Activated CD4-positive, alpha-beta T cell treated with anti-CD3 and anti-CD28 coated beads, Interleukin-2, amount 50 U/mL, for 4 hours (primary cell): ENCODE results near the gene EMC1.
A peak's percentile ranks its signal among the peaks of the same experiment; 100 is the strongest.
"Not testable (repeated sequence)": the region's sequence is repeated elsewhere in the genome, so short reads cannot be mapped to it uniquely, and the experiment has no call there.

Experiments used
- DNase-seq, 2 experiments: peaks; one replicate each; pipeline ENCODE4 v3.0.0-alpha.2; 2020

EMC1 gene

DNA sequence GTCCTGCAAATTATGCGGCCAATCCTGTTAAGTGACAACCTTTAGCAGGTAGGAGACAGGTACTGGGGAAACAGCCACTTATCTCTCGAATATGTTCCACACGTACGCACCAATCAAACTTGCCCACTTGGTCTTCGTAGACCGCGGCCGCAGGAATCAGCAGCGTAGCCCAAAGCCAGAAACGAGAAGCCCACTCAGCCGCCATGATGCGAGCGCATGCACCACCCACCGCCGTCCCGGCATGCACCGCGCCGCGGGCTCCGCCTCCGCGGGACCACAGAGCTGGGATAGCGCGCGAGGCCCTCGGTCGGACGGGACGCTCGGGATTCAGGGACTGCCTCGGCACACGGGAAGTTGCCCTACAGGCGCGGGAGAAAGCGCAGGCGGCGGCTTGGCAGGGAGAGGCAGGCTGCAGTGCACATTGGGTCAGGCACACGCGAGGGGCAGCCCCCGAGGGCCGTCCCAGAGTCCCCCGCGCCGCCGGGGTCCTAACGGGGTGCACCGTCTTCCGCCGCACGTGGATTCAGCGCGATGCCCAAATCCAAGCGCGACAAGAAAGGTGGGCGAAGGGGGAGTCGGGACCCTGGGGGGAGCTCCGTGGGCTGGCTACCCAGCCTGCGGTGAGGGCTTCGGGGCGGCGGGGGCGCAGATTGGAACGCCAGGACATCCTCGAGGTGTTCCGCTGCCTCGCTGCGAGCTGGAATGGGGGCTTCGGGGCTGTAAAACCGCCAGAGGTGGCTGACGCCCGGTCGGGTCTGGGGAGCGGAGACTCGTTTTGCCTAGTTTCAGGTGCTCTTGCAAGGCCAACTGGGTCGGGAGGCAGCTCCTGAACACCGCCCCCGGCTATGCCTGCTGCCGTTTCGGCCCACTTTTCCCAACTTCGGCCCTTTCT, at the start of gene EMC1, which contains the start of gene MRTO4:
EMC1 (minus strand) TSS at position 220 of the 892 bp plus-strand sequence; CDS start at position 205, 15 bp downstream.
MRTO4 (plus strand) TSS at position 501 of the 892 bp plus-strand sequence; CDS start at position 532, 31 bp downstream.
- peak; percentile 87 to 89 for DNase-seq

DNA sequence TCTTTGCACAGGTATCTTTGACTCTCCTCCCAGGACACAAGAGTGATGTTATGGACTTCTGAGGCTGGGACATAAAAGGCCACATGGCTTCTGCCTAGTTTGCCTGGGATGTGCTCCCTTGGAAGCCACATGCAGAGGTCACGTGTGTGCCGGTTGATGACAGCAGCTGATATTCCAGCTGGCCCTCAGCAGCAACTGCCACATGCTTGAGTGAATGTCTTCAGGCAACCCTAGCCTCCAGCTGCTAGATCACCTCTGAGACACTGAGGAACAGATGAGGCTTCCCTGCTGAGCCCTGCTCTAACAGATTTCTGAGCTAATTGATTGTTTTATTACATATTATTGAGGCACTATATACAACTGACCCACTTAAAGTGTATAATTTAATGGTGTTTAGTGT, 48.9 kb upstream of the EMC1 start:
- no peak for DNase-seq

DNA sequence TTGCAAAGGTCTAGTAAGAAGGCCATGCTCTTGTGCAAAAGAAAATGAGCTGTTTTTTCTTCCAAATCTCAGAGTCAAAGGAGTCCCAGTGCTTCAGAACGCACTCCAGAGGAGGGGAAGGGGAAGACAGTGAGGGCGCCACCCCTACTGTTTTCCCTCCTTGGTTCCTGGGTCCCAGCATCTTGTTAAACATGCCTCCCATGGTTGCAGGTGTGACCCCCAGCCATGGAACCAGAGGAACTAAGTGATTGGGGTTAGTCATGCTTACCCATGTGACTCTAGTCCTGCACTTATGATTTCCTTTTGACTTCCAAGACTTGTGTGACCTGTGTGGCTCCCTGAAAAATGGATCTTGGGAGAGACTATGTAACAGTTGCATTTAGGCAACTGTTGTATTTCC, 43.3 kb upstream of the EMC1 start:
- DNase-seq, result no peak

DNA sequence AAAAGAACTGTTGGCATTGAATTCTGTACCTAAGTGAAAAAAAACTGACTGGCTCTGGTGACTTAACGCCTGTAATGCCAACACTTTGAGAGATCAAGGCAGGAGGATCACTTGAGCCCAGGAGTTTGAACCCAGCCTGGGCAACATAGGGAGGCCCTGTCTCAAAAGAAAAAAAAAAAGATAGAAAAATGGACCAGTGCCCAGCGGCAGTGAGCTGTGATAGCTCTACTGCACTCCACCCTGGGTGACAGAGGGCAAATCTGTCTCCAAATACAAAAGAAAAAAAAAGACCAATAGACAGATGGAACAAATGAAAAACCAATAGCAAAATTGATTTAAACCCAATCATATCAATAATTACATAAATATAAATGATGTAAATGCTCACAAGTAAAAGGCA, 37.9 kb upstream of the EMC1 start:
- DNase-seq, result no peak

DNA sequence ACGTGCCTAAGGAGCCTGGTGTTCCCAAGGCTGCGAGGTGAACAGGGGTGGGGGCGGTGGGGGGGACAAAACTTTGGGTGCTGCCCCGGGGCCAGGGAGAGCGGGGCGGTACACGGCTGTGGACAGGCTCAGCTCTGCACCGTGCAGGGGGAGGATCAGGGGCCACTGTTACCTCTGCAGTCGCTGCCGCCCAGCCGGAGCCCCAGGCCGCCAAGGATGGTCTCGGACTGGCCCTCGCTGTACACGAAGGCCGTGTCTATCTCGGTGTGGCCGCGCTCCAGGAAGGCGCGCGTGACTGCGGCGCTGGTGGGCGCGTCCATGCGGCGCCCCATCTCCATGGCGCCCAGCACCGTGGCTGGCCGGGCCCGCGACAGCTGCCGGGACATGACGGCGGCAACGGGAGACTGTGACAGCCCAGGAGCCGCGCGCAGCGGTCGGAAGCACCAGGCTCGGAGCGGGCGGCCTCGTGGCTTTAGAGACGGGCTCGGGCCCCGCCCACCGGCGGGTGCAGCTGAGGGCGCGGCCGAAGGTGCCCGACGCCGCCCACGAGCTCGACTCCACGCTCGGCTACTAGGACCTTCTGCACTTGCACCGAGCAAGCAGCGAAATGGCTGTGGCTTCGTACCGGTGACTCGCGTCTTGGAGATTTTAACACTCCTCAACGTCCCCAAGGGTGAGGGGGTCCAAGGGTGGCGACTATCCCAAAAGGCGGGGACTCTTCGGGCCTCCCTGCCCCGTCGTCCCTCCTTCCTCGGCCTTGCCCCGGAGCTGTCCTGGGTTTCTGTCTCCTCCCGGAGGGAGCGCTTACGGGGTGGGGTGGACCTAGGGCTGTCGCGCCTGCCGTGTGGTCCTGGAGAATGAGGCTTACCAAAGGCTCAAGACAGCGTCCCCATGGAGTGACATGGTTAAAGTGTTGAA, 37.3 kb upstream of the EMC1 start, which contains the start of gene AKR7A3:
AKR7A3 (minus strand) TSS at position 447 of the 918 bp plus-strand sequence; CDS start at position 386, 61 bp downstream.
- DNase-seq, result peak; percentile 44 to 50

DNA sequence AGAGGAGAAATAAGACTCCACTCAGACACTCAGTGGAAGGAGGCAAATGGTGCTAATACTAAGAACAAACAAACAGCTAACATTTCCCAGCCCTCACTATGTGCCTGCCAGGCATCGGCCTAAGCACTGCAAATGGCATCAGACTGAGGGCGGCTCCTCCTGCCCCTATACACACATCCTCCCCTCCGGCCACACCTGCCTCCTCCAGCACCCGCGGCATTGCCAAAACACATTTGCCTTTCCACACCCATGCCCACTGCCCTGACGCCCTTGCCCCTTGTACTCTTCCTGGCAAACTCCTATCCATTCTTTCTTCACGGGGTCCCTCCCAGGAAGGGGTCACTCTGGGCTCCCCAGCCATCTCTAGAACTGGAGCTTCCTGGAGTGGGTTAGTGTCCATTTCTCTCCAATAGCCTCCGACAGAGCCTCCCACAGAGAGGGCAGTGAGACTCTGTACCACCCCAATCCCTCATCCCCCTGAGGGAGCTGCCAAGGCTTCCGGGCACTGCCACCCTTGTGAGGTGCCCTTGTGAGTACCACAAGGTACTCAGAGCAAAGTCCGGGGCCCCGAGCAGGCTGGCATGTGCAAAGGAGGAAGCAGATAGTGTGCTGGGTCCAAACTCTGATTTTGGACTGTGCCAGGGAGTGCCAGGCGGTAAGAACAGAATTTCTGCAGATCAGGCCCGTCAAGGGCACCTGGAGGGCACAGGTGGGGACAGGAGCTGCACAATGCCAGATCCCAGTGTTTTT, 36.3 kb upstream of the EMC1 start:
- no peak for DNase-seq

DNA sequence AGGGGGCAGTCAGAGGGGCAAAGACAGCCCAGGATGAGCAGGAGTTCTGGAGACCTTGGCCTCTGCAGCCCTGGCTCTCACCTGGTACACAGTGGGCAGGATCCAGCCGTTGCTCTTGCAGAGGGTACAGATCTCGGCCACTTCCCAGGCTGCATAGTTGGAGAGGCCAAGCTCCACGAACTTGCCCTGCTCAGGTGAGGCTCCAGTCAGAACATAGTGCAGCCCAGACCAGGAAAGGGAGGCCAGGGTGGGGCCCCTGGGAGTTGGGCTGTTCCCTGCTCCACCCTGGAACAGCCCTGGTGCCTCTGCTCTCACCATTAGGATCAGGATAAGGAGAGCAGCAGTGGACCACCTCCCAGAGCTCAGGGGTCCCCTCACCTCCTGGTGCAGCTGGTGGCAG, 34.5 kb upstream of the EMC1 start:
- not testable (repeated sequence) for DNase-seq

DNA sequence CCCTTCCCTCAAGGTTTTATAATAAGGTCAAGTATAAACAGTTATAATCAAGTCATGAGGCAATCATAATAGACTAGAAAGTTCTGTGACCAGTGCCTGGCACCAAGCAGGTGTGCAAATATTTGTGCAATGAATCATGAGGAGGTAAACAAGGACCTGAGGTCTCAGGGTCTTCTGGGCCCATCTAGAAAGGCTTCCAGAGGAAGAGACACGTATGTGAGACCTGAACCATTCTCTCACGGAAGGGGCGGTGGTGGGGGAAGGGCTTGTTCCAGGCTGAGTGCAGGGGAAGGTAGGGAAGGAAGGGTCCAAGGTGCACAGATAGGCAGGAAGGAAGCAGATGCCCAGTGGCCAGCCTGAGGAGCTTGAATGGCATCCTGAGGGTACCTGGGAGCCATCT, 34.0 kb upstream of the EMC1 start:
- DNase-seq, result not testable (repeated sequence)

DNA sequence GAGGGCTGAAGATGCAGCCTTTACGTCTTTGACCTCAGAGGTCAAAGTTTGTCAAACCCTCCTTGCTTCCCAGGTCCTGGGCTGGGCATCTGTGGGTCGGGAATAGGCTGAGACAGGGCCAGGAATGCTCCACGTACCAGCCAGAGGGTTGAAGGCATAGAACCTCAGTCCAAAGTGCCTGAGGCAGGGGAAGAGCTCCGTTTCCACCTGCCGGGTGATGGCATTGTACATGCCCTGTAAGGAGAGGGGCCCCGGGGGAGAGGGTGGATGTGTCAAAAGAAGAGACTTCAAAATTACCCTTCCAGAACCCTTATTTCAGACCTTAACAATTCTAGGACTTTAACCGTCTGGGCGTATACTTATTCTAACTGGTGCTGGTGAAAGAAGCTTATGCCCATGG, 33.6 kb upstream of the EMC1 start:
- DNase-seq, result no peak

DNA sequence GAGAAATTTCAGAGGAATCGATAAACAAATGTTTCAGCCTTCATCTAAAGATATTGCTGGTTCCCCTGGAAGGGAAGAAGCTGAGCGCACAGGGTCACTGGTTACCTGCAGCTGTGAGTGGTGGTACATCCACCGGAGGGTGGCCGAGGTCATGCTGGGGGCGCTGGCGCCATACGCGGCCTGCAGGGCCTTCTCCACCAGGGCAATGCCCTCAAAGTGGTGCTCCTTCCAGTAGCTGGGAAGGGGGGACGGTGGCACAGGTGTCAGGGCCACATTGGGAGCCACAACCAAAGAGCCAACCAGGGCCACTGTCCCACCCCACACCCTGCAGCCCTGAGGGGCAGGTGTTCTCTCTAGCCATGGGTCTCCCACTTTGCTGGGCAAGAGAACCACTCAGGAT, 32.6 kb upstream of the EMC1 start:
- no peak for DNase-seq

DNA sequence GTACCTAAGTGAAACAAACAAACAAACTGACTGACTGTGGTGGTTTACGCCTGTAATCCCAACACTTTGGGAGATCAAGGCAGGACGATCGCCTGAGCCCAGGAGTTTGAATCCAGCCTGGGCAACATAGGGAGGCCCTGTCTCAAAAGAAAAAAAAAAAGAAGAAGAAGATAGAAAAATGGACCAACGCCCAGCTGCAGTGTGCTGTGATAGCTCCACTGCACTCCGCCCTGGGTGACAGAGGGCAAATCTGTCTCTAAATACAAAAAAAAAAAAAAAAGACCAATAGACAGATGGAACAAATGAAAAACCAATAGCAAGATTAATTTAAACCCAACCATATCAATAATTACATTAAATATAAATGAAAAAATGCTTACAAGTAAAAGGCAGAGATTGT, 23.3 kb upstream of the EMC1 start:
- DNase-seq, result no peak

DNA sequence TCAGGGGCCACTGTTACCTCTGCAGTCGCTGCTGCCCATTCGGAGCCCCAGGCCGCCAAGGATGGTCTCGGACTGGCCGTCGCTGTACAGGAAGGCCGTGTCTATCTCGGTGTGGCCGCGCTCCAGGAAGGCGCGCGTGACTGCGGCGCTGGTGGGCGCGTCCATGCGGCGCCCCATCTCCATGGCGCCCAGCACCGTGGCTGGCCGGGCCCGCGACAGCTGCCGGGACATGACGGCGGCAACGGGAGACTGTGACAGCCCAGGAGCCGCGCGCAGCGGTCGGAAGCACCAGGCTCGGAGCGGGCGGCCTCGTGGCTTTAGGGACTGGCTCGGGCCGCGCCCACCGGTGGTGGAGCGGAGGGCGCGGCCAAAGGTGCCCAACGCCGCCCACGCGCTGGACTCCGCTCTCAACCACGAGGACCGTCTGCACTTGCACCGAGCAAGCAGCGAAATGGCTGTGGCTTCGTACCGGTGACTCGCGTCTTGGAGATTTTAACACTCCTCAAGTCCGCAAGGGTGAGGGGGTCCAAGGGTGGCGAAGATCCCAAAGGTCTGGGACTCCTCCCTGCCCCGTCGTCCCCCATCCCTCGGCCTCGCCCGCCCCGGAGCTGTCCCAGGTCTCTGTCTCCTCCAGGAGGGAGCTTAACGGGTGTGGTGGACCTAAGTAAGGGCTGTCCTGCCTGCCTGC, 22.7 kb upstream of the EMC1 start:
- not testable (repeated sequence) for DNase-seq

DNA sequence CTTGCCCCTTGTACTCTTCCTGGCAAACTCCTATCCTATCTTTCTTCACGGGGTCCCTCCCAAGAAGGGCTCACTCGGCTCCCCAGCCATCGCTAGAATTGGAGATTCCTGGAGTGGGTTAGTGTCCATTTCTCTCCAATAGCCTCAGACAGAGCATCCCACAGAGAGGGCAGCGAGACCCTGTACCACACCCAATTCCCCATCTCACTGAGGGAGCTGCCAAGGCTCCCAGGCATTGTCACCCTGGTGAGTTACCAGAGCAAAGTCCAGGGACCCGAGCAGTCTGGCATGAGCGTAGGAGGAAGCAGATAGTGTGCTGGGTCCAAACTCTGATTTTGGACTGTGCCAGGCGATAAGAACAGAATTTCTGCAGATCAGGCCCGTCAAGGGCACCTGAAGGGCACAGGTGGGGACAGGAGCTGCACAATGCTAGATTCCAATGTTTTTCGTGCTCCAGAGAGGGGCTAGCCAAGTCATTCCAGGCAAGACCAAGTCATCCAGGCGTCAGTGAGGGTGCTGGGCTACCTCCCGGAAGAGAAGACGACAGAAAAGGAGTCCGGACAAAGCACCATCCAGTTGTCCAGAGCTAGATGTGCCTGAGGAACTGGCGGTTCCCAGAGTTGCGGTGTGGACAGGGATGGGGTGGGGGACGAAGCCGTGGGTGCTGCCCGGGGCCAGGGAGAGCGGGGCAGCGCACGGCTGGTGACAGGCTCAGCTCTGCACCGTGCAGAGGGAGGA, 22.0 kb upstream of the EMC1 start:
- no peak for DNase-seq

DNA sequence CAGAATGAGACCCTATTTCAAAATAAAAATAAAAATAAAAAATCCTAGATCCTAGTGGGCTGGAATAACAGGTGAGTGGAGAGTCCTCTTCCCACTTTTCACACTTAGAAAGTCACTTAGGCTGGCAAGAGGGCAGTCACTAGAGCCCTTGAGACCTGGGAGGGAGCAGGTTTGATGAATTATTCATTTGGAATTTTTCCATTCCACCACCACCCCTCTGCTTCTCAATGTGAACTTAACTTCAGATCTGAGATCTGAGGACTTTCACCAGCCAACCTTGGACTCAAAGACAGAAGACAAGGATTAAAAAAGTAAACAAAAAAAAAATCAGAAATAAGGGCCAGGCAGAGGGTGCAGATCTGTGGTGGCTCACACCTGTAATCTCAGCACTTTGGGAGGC, 20.7 kb upstream of the EMC1 start:
- DNase-seq, result no peak

DNA sequence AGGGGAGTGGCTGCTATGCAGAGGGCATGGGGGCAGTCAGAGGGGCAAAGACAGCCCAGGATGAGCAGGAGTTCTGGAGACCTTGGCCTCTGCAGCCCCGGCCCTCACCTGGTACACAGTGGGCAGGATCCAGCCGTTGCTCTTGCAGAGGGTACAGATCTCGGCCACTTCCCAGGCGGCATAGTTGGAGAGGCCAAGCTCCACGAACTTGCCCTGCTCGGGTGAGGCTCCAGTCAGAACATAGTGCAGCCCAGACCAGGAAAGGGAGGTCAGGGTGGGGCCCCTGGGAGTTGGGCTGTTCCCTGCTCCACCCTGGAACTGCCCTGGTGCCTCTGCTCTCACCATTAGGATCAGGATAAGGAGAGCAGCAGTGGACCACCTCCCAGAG, 19.0 kb upstream of the EMC1 start:
- not testable (repeated sequence) for DNase-seq

DNA sequence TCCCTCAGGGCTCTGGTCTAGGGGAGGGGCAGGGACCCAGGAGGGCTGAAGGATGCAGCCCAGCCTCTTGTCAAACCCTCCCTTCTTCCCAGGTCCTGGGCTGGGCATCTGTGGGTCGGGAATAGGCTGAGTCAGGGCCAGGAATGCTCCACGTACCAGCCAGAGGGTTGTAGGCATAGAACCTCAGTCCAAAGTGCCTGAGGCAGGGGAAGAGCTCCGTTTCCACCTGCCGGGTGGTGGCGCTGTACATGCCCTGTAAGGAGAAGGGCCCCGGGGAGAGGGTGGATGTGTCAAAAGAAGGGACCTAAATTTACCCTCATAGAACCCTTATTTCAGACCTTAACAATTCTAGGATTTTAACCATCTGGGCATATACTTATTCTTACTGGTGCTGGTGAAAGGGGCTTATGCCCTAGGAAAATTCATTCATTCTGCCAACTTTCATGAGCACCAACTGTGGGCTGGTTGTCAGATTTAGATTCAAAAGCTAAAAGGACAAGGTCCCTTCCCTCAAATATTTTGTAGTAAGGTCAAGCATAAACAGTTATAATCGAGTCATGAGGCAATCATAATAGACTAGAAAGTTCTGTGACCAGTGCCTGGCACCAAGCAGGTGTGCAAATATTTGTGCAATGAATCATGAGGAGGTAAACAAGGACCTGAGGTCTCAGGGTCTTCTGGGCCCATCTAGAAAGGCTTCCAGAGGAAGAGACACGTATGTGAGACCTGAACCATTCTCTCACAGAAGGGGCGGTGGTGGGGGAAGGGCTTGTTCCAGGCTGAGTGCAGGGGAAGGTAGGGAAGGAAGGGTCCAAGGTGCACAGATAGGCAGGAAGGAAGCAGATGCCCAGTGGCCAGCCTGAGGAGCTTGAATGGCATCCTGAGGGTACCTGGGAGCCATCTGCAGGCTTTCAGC, 18.4 kb upstream of the EMC1 start:
- DNase-seq, result not testable (repeated sequence)

DNA sequence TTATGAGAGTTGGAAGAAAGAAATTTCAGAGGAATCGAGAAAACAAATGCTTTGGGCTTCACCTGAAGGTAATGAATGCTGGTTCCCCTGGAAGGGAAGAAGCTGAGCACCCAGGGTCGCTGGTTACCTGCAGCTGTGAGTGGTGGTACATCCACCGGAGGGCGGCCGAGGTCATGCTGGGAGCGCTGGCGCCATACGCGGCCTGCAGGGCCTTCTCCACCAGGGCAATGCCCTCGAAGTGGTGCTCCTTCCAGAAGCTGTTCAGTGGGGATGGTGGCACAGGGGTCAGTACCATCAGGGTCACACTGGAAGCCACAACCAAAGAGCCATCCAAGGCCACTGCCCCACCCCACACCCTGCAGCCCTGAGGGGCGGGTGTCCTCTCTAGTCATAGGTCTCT, 17.1 kb upstream of the EMC1 start:
- DNase-seq, result no peak

DNA sequence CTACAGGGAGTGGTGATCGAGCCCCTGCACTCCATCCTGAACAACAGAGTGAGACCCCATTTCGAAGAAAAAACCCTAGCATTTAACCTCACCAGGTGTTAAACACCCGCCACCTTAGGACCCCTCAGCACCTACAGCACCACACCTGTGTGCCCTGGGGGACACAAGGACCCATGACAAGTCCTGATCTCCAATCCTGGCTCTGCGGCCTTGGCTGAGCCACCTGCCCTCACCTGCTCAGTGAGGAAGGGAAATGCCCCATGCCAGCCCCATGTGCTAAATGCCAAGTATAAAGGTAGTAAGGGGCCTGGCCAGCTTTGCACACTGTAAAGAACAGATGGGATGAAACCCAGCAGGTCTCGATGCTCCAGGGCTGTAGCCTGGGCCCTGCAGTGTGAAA, 11.4 kb upstream of the EMC1 start:
- DNase-seq, result no peak

DNA sequence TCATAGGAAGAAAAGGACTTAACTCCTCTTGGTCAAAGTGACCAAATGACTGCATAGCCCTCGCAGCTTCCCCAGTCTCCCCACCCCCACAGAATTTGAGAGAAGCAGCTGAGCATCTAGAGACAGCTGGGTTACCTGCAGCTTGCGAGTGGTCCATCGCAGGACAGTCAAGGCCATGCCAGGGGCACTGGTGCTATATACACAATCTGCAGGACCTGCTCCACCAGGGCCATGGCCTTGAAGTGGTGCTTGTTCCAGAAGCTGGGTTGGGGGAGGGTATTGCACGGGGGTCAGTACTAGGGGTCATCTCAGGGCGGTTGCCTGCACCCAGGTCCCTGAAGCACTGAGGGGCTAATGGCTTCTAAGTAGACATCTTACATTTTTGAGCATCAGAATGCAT, 10.7 kb upstream of the EMC1 start:
- DNase-seq, result no peak
